GM12873 (cell line): ENCODE data around the gene NGB.

ENCODE experiments used
- CTCF ChIP-seq: IDR thresholded peaks from 2 replicates; pipeline ENCODE4 v1.5.1; 2012; ENCODE audit warnings: low read depth, mild to moderate bottlenecking, moderate library complexity, low read length, control low read depth; ENCODE audit not compliant: insufficient read depth; ENCODE audit errors: missing control alignments

Gene NGB

GRCh38 chr14:77236814-77237213 is 34.2 kb downstream of the NGB start:
- TF ChIP-seq CTCF, result no peak

- TF ChIP-seq CTCF, result no peak
These were observed 39.3 kb downstream of the NGB start for GRCh38 chr14:77231721-77232120.

- no peak for TF ChIP-seq CTCF
These were observed 40.1 kb downstream of the NGB start for GRCh38 chr14:77230914-77231313.

GRCh38 chr14:77228056-77228455 is 43.0 kb downstream of the NGB start:
- peak; percentile 3 for TF ChIP-seq CTCF

GRCh38 chr14:77225892-77226557 is 45.0 kb downstream of the NGB start:
- no peak for TF ChIP-seq CTCF

GRCh38 chr14:77225254-77225653 is 45.8 kb downstream of the NGB start:
- TF ChIP-seq CTCF, result no peak

- no peak for TF ChIP-seq CTCF
These were observed 46.8 kb downstream of the NGB start for GRCh38 chr14:77224212-77224611.
